Suprapubic skin (tissue), 4 donors: ENCODE data around the gene PRAMEF18.
"Not testable (repeated sequence)": the region's sequence is repeated elsewhere in the genome, so short reads cannot be mapped to it uniquely, and the experiment has no call there.

Experiments used
- CTCF ChIP-seq, 2 donors: fragments of 200-600 bp in 1 of 2; fragments of 450-650 bp in 1 of 2; sonication (generic) in 1 of 2; IDR thresholded peaks; one replicate each; pipeline ENCODE4 v1.5.1; 2016 to 2019; ENCODE audit warnings: antibody characterized with exemption in 2 of 2, mild to moderate bottlenecking in 1 of 2, moderate library complexity in 1 of 2
- POLR2A ChIP-seq, 2 donors: fragments of 450-650 bp; IDR thresholded peaks; one replicate each; pipeline ENCODE4 v1.6.1; 2017; ENCODE audit warnings: antibody characterized with exemption in 2 of 2, mild to moderate bottlenecking in 2 of 2, moderate library complexity in 2 of 2
- POLR2AphosphoS5 ChIP-seq, 3 donors: sonication (generic); formaldehyde crosslinking; IDR thresholded peaks; one replicate each; pipeline ENCODE4 v1.6.1; 2017; ENCODE audit warnings: antibody characterized with exemption in 3 of 3

DNA sequence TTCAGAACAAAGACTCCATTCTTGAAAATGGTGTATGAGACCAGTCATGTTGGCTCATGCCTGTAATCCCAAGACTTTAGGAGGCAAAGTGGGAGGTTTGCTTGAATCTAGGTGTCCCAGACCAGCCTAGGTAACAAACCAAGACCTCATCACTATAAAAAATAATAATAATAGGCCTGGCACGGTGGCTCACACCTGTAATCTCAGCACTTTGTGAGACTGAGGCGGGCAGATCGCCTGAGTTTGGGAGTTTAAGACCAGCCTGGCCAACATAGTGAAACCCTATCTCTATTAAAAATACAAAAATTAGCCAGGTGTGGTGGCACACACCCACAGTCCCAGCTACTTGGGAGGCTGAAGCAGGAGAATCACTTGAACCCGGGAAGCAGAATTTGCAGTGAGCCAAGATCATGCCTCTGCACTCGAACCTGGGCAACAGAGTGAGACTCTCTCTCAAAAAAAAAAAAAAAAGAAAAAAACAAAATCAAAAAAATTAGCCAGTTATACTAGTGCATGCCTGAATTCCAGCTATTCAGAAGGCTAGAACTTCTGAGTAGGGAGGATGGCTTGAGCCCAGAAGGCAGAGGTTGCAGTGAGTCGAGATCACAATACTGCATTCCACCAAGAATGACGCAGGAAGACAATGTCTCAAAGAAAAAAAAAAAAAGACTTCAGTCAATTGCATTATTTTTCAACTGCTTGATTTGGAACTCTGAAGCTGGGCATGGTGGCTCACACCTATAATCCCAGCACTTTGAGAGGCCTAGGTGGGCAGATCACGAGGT is 1.5 kb upstream of the PRAMEF18 start:
- not testable (repeated sequence) for TF ChIP-seq CTCF, POLR2AphosphoS5, POLR2A (IDR thresholded peaks at IDR 0.05)
